GM23248 (cell line): ENCODE measurements around the gene MFRP.

Experiments
- EZH2 ChIP-seq: fragments of 200-600 bp; sonication (generic); IDR thresholded peaks from 2 replicates; pipeline ENCODE4 v1.6.1; 2018; ENCODE audit warnings: antibody characterized with exemption, mild to moderate bottlenecking; ENCODE audit not compliant: insufficient read depth, poor library complexity, severe bottlenecking
- EZH2phosphoT487 ChIP-seq: fragments of 200-600 bp; sonication (generic); IDR thresholded peaks from 2 replicates; pipeline ENCODE4 v1.6.1; 2018; ENCODE audit warnings: antibody characterized with exemption, moderate library complexity, mild to moderate bottlenecking, low read depth; ENCODE audit not compliant: insufficient read depth

- TF ChIP-seq EZH2phosphoT487 (no peak), EZH2 (no peak)
These were observed 47.1 kb downstream of the MFRP start for GRCh38 chr11:119299416-119299815.
